AG04450 (cell line): ENCODE measurements around the gene SUCLG2. TPM values are rescaled to one million over a fixed set of nuclear protein-coding genes. Genes with fewer than 3 reads are reported as not detected.

Source experiments
- CTCF ChIA-PET: fragments of 300-600, 350-600 bp; formaldehyde crosslinking; extraction: SDS; loops from one replicate; lab custom pipeline; 2022; ENCODE audit warnings: antibody characterized with exemption, inconsistent platforms; lab: Charles Lee
- POLR2A ChIA-PET: fragments of 350-600 bp; formaldehyde crosslinking; extraction: SDS; loops from one replicate; lab custom pipeline; 2021; ENCODE audit warnings: antibody characterized with exemption, inconsistent platforms; lab: Yijun Ruan, JAX
- DNase-seq: peaks from one replicate; pipeline ENCODE4 v3.0.0-alpha.2; 2011; ENCODE audit warnings: low read depth, low spot score
- H3K27ac ChIP-seq: one replicate; pipeline ENCODE4 v1.5.1; 2012; ENCODE audit warnings: low read depth, low read length, control low read depth
- H3K27me3 ChIP-seq: one replicate; pipeline ENCODE4 v1.6.0; 2012; ENCODE audit warnings: low read length; ENCODE audit not compliant: control insufficient read depth, insufficient read depth
- H3K4me3 ChIP-seq: 2 replicates; pipeline ENCODE4 v1.5.1; 2011; ENCODE audit warnings: mild to moderate bottlenecking, low read depth, low read length, control low read depth
- H3K9me3 ChIP-seq: 2 replicates; pipeline ENCODE4 v1.5.1; 2012; ENCODE audit warnings: low read length; ENCODE audit not compliant: control insufficient read depth, insufficient read depth
- CTCF ChIP-seq: IDR thresholded peaks from 2 replicates; pipeline ENCODE4 v1.5.1; 2011; ENCODE audit warnings: low read depth, low read length, control low read depth, inconsistent platforms
- polyA plus RNA-seq: library from polyadenylated mRNA; depleted of rRNA; stranded (reverse); fragments of >200 nt; gene quantifications from 2 replicates; pipeline ENCODE4 v1.2.3, GENCODE V29; 2011

The SUCLG2 gene
- polyA plus RNA-seq, 1 experiment, result 54.2 TPM

GRCh38 chr3:67564973-67565372, 89.4 kb downstream of the SUCLG2 start:
- Histone ChIP-seq H3K27ac (no peak overlapping the region), H3K9me3 (no peaks in the 10 kb centered on the region), H3K27me3 (no peaks in the 10 kb centered on the region), H3K4me3 (no peak overlapping the region)
- ChIA-PET POLR2A (no interaction called here), CTCF (interaction anchor here (0.8 kb wide), 1 partner anchor 182 kb away, joined by 3 read pairs; no protein-coding TSS in a partner anchor)
- DNase-seq, result no peak
- TF ChIP-seq CTCF, result no peak

DNA sequence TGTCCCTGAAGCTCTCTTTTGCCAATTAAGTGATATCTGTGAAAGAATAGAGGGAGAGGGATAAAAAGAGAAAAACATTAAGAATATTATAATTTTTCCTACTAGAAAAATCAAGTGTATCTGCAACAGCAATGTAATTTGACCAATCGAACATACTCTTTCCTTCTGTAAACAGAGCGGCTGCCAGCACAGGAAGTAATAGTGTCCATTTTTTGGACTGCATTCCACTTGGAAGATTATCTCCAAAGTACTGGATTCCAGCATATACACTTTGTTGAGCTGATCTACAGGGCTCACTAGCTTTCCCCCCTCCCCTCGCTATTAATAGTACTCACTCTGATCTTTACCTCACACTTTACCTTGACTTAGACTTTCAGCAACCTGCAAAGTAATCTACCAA, 90.4 kb downstream of the SUCLG2 start:
- Histone ChIP-seq H3K27me3 (no peaks in the 10 kb centered on the region), H3K27ac (no peak overlapping the region), H3K4me3 (no peak overlapping the region), H3K9me3 (no peaks in the 10 kb centered on the region)
- ChIA-PET POLR2A (no interaction called here), CTCF (interaction anchor here (1.1 kb wide), 1 partner anchor 41 kb away, joined by 3 read pairs; no protein-coding TSS in a partner anchor)
- no peak for TF ChIP-seq CTCF
- no peak for DNase-seq

GRCh38 chr3:67561667-67562394, 92.6 kb downstream of the SUCLG2 start:
- DNase-seq, result no peak
- Histone ChIP-seq H3K4me3 (no peak overlapping the region), H3K27ac (no peak overlapping the region), H3K27me3 (no peaks in the 10 kb centered on the region), H3K9me3 (no peaks in the 10 kb centered on the region)
- ChIA-PET CTCF (interaction anchor here (0.8 kb wide), 1 partner anchor 80 kb away, joined by 3 read pairs; no protein-coding TSS in a partner anchor), POLR2A (no interaction called here)
- TF ChIP-seq CTCF, result no peak

- H3K4me3 ChIP-seq, result no peak overlapping the region
- no peak overlapping the region for H3K27ac ChIP-seq
- H3K9me3 ChIP-seq, result no peaks in the 10 kb centered on the region
- H3K27me3 ChIP-seq, result no peaks in the 10 kb centered on the region
- ChIA-PET CTCF (interaction anchor here (0.8 kb wide), 1 partner anchor 79 kb away, joined by 3 read pairs; no protein-coding TSS in a partner anchor), POLR2A (no interaction called here)
- DNase-seq, result no peak
- no peak for TF ChIP-seq CTCF
These were observed 93.1 kb downstream of the SUCLG2 start for GRCh38 chr3:67561266-67561665.

DNA sequence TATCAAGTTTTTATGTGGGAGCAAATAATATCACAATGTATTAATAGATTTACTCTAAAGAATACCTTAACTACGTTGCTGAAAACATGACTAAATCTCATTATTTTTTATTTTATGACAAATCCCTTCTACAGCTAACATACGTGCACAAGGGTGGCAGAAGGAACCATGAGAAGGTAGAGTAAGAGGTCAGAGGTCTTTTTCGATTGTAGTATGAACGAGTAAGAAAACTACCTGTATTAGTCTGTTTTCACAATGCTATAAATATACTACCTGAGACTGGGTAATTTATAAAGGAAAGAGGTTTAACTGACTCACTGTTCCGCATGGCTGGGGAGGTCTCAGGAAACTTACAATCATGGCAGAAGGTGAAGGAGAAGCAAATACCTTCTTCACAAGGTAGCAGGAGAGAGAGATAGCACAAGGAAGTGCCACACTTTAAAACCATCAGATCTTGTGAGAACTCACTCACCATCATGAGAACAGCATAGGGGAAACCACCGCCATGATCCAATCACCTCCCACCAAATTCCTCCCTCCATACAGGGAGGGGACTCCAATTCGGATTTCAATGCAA, 95.3 kb downstream of the SUCLG2 start:
- Histone ChIP-seq H3K4me3 (no peak overlapping the region), H3K9me3 (no peaks in the 10 kb centered on the region), H3K27ac (no peak overlapping the region), H3K27me3 (no peaks in the 10 kb centered on the region)
- no peak for DNase-seq
- CTCF ChIA-PET, result no interaction called here
- POLR2A ChIA-PET, result no interaction called here
- no peak for TF ChIP-seq CTCF
